ENCODE measurements around the gene KMT5C. TPM values are rescaled to one million over a fixed set of nuclear protein-coding genes. Genes with fewer than 3 reads are reported as not detected.

The KMT5C gene
- total RNA-seq, 2 donors from 2014 or later, result 73.1 to 80.6 TPM

DNA sequence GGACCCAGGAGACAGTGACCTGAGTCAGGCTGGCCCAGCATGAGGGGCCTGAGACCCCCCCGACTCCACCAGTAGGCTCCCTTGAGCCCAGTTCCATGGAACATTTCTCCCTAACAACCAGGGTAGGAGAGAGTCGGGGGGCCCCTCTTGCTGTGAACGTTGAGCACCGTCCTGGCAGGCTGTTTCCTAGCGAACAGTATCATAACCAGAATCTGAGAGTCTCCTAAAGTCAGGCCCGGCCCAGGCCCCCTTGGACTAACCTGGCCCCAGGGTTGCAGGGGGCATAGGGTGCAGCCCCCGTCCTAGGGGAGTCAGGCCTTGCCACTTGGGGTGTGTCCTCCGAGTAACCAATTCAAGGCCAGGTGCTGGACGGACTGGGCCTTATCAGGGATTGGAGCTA, 28.3 kb upstream of the KMT5C start:
- no peaks in the 10 kb centered on the region for H3K27me3 Mint-ChIP-seq (ENCODE audit: insufficient read depth)
- DNase-seq, result no peak
- no peak overlapping the region for H3K27ac ChIP-seq (ENCODE audit: low read depth, low read length)
- H3K36me3 Mint-ChIP-seq (ENCODE audit: low read depth), result peaks cover 36% of the 10 kb centered on the region
- H3K9me3 ChIP-seq (ENCODE audit: control insufficient read depth, low read length), result no peaks in the 10 kb centered on the region
- no peaks in the 10 kb centered on the region for H3K9me3 Mint-ChIP-seq
- H3K9ac ChIP-seq (ENCODE audit: extremely low read depth, low read length, poor library complexity, severe bottlenecking), result no peak overlapping the region
- H3K4me3 ChIP-seq (ENCODE audit: low read length), result no peak overlapping the region
- WGBS, 2 experiments (ENCODE audit: insufficient coverage in 1 of 2, insufficient read length in 1 of 2), result 86 to 88% methylated on average over 7 to 9 of the region's 9 CpGs
- peaks cover 3% of the 10 kb centered on the region for H3K4me1 Mint-ChIP-seq
- no peak overlapping the region for H3K27ac Mint-ChIP-seq
- H3K4me1 ChIP-seq (ENCODE audit: control insufficient read depth, insufficient read depth, low read length), result peaks cover 3% of the 10 kb centered on the region
- no peak overlapping the region for H3K4me3 Mint-ChIP-seq
- H3K27me3 ChIP-seq (ENCODE audit: control insufficient read depth, insufficient read depth, low read length, poor library complexity, severe bottlenecking), result no peaks in the 10 kb centered on the region
- peaks cover 37% of the 10 kb centered on the region for H3K36me3 ChIP-seq (ENCODE audit: control insufficient read depth, insufficient read depth, low read length)
- no peak for TF ChIP-seq CTCF (conservative IDR thresholded peaks at IDR 0.05)

DNA sequence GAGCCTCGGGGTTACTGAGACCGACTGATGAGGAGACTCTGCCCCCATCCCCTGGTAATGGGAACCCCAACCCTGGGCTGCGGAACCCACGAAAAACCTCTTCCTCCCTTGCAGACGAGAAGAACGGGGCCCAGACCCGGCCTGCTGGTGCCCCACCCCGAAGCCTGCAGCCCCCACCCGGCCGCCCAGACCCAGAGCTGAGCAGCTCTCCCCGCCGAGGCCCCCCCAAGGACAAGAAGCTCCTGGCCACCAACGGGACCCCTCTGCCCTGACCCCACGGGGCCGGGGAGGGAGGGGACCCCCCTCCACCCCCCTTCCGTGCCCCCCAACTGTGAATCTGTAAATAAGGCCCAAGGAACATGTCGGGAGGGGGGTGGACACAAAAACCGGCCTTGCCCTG, 27.9 kb upstream of the KMT5C start:
- Mint-ChIP-seq H3K27ac (no peak overlapping the region), H3K36me3 (ENCODE audit: low read depth) (peaks cover 32% of the 10 kb centered on the region), H3K4me3 (no peak overlapping the region), H3K4me1 (peaks cover 3% of the 10 kb centered on the region), H3K9me3 (no peaks in the 10 kb centered on the region), H3K27me3 (ENCODE audit: insufficient read depth) (no peaks in the 10 kb centered on the region)
- 94 to 100% methylated on average over 10 to 17 of the region's 18 CpGs for WGBS, 2 experiments (ENCODE audit: insufficient coverage in 1 of 2, insufficient read length in 1 of 2)
- peaks cover 33% of the 10 kb centered on the region for H3K36me3 ChIP-seq (ENCODE audit: control insufficient read depth, insufficient read depth, low read length)
- no peak for TF ChIP-seq CTCF (conservative IDR thresholded peaks at IDR 0.05)
- H3K4me3 ChIP-seq (ENCODE audit: low read length), result no peak overlapping the region
- H3K9me3 ChIP-seq (ENCODE audit: control insufficient read depth, low read length), result no peaks in the 10 kb centered on the region
- DNase-seq, result no peak
- no peak overlapping the region for H3K9ac ChIP-seq (ENCODE audit: extremely low read depth, low read length, poor library complexity, severe bottlenecking)
- H3K4me1 ChIP-seq (ENCODE audit: control insufficient read depth, insufficient read depth, low read length), result peaks cover 3% of the 10 kb centered on the region
- no peak overlapping the region for H3K27ac ChIP-seq (ENCODE audit: low read depth, low read length)
- H3K27me3 ChIP-seq (ENCODE audit: control insufficient read depth, insufficient read depth, low read length, poor library complexity, severe bottlenecking), result no peaks in the 10 kb centered on the region

DNA sequence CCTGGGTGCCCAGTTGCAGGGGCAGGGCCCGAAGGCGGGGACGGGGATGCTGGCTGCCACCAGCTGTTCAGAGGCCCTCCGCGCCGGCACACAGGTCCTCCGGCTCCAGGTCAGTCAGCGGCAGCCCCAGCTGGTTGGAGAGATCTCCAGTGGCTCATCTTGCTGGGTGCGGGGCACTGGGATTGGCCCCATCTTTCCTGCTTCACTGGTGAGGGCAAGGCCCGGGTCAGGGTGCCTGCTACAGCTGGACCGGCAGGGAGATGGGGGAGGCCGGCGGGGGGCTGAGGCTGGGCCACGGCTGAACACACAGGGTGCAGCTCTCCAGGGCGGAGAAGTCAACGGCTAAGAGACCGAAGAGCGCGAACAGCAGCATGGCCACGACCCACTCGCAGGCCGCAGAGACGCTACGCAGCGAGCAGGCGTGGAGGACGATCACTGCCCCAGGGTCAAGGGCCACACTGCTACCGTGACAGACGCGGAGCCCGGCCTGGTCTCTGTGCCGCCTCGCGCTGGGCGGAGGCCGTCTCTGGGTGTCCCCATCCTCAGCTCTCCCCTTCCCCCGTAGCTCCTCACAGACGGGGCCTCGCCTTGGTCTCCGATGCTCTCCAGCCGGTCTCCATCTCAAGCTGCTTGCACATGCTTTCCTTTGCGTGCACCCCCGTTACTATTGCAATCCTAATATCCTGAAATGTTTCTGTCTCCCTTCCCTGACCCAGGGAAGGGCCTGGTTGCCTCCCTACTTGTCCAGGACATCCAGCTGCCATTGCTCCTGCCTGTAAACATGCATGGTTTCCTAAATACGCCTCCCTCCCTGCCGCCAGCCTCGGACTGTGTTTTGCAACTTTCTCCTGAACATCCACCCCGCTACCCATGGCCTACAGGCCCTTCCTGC, 26.8 kb upstream of the KMT5C start:
- Mint-ChIP-seq H3K4me3 (no peak overlapping the region), H3K36me3 (ENCODE audit: low read depth) (peaks cover 24% of the 10 kb centered on the region), H3K27ac (peak overlapping the region; percentile 18), H3K27me3 (ENCODE audit: insufficient read depth) (no peaks in the 10 kb centered on the region), H3K4me1 (peaks cover 3% of the 10 kb centered on the region), H3K9me3 (no peaks in the 10 kb centered on the region)
- no peak overlapping the region for H3K4me3 ChIP-seq (ENCODE audit: low read length)
- no peaks in the 10 kb centered on the region for H3K27me3 ChIP-seq (ENCODE audit: control insufficient read depth, insufficient read depth, low read length, poor library complexity, severe bottlenecking)
- no peak overlapping the region for H3K9ac ChIP-seq (ENCODE audit: extremely low read depth, low read length, poor library complexity, severe bottlenecking)
- no peak for TF ChIP-seq CTCF (conservative IDR thresholded peaks at IDR 0.05)
- H3K36me3 ChIP-seq (ENCODE audit: control insufficient read depth, insufficient read depth, low read length), result peaks cover 23% of the 10 kb centered on the region
- no peaks in the 10 kb centered on the region for H3K9me3 ChIP-seq (ENCODE audit: control insufficient read depth, low read length)
- H3K27ac ChIP-seq (ENCODE audit: low read depth, low read length), result peak overlapping the region; percentile 17
- H3K4me1 ChIP-seq (ENCODE audit: control insufficient read depth, insufficient read depth, low read length), result peaks cover 3% of the 10 kb centered on the region
- no peak for DNase-seq
- 93 to 94% methylated on average over 41 to 47 of the region's 47 CpGs for WGBS, 2 experiments (ENCODE audit: insufficient coverage in 1 of 2, insufficient read length in 1 of 2)

All from endodermal cell (in vitro differentiated cells).